Measurements from ENCODE around the gene ALDH3B1. TPM values are rescaled to one million over a fixed set of nuclear protein-coding genes. Genes with fewer than 3 reads are reported as not detected.

The ALDH3B1 gene
- polyA plus RNA-seq, 3 donors = 79.8 to 89.1 (median 86.7) TPM

DNA sequence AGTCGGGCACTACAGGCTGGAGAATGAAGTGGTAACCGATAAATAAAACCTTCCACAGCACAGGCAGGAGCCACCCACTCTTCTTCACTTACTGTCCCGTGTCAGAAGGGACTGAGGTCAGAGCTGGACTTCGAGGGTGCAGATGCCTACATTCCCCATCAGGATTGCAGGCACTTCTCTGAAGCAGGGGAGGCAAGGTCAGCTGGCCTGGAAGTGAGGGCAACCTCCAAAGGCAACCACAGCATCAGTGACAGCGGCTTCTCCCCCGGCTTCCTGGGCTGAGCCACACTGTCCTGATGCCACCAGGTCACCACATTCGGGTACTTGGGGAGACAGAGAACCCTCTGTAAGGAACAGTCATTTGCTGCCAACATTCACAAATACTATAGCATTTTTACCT lies 51.4 kb downstream of the ALDH3B1 start:
- Histone ChIP-seq H3K27me3 (ENCODE audit: control insufficient read depth in 2 of 2, insufficient read depth in 2 of 2, low read length in 2 of 2) (no peaks in the 10 kb centered on the region), H3K4me3 (replicated peaks in 1 of 3; ENCODE audit: low read depth in 2 of 3, low read length in 3 of 3) (no peak overlapping the region), H3K36me3 (replicated peaks in 1 of 2; ENCODE audit: control insufficient read depth in 1 of 2, insufficient read depth in 2 of 2, low read length in 2 of 2) (peaks cover 24 to 81% of the 10 kb centered on the region in 2 donors), H3K9me3 (replicated peaks in 1 of 2; ENCODE audit: control insufficient read depth in 1 of 2, insufficient read depth in 1 of 2, low read length in 2 of 2) (no peaks in the 10 kb centered on the region), H3K9ac (ENCODE audit: insufficient read depth, low read length, poor library complexity, severe bottlenecking) (no peak overlapping the region), H4K20me1 (ENCODE audit: insufficient read depth, low read length) (no peaks in the 10 kb centered on the region), H2AFZ (ENCODE audit: insufficient read depth, low read depth, low read length, poor library complexity, severe bottlenecking) (no peak overlapping the region), H3K4me1 (ENCODE audit: control insufficient read depth in 1 of 2, insufficient read depth in 2 of 2, low read length in 2 of 2) (peaks cover 0 to 10% of the 10 kb centered on the region in 2 donors), H3K4me2 (replicated peaks; ENCODE audit: extremely low read depth, low read length, poor library complexity, severe bottlenecking) (no peak overlapping the region), H3K27ac (ENCODE audit: low read depth in 1 of 2, low read length in 2 of 2) (no peak overlapping the region), H3K79me2 (ENCODE audit: insufficient read depth, low read length) (no peaks in the 10 kb centered on the region)
- Mint-ChIP-seq H3K27me3 (ENCODE audit: low read depth in 3 of 3) (no peaks in the 10 kb centered on the region), H3K27ac (no peak overlapping the region), H3K4me3 (no peak overlapping the region), H3K9me3 (no peaks in the 10 kb centered on the region), H3K4me1 (peaks cover 16% of the 10 kb centered on the region), H3K36me3 (peaks cover 57 to 73% of the 10 kb centered on the region in 2 donors)
- no peak for DNase-seq
- intact Hi-C loops (cut with micrococcal nuclease) = no loop called here
- TF ChIP-seq, protein P1, sequence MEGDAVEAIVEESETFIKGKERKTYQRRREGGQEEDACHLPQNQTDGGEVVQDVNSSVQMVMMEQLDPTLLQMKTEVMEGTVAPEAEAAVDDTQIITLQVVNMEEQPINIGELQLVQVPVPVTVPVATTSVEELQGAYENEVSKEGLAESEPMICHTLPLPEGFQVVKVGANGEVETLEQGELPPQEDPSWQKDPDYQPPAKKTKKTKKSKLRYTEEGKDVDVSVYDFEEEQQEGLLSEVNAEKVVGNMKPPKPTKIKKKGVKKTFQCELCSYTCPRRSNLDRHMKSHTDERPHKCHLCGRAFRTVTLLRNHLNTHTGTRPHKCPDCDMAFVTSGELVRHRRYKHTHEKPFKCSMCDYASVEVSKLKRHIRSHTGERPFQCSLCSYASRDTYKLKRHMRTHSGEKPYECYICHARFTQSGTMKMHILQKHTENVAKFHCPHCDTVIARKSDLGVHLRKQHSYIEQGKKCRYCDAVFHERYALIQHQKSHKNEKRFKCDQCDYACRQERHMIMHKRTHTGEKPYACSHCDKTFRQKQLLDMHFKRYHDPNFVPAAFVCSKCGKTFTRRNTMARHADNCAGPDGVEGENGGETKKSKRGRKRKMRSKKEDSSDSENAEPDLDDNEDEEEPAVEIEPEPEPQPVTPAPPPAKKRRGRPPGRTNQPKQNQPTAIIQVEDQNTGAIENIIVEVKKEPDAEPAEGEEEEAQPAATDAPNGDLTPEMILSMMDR (IDR thresholded peaks at IDR 0.05) = no peak
- WGBS (ENCODE audit: insufficient coverage) = 90% methylated on average over 4 of the region's 7 CpGs

DNA sequence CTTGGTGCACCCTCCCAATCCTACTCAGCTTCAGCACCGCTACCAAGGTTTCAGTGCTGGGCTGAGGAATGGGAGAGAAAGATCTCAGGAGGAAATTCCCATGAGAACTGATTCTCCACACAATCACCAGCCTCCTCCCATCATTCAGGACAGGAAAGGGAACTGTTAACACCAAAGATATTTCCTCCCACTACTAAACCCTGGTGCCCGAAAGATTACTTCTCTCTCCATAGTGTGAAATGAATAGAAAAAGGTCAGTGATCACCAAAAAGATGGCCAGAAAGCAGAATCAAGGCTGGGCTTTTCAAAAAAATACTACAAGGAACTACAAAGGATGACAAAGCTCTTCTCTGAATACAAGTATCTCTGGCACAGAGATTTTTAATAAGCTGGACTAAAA lies 54.8 kb downstream of the ALDH3B1 start:
- Mint-ChIP-seq H3K27ac (peak overlapping the region in 4 of 7 donors; percentile 11 to 68 (median 43)), H3K36me3 (peaks cover 69 to 85% of the 10 kb centered on the region in 2 donors), H3K27me3 (ENCODE audit: low read depth in 3 of 3) (no peaks in the 10 kb centered on the region), H3K9me3 (no peaks in the 10 kb centered on the region), H3K4me3 (no peak overlapping the region), H3K4me1 (peaks cover 16% of the 10 kb centered on the region)
- Histone ChIP-seq H3K79me2 (ENCODE audit: insufficient read depth, low read length) (no peaks in the 10 kb centered on the region), H2AFZ (ENCODE audit: insufficient read depth, low read depth, low read length, poor library complexity, severe bottlenecking) (no peak overlapping the region), H3K9me3 (replicated peaks in 1 of 2; ENCODE audit: control insufficient read depth in 1 of 2, insufficient read depth in 1 of 2, low read length in 2 of 2) (no peaks in the 10 kb centered on the region), H3K4me1 (ENCODE audit: control insufficient read depth in 1 of 2, insufficient read depth in 2 of 2, low read length in 2 of 2) (peaks cover 0 to 10% of the 10 kb centered on the region in 2 donors), H3K36me3 (replicated peaks in 1 of 2; ENCODE audit: control insufficient read depth in 1 of 2, insufficient read depth in 2 of 2, low read length in 2 of 2) (peaks cover 51 to 93% of the 10 kb centered on the region in 2 donors), H3K27ac (ENCODE audit: low read depth in 1 of 2, low read length in 2 of 2) (peak overlapping the region in 1 of 2 donors; percentile 13), H4K20me1 (ENCODE audit: insufficient read depth, low read length) (no peaks in the 10 kb centered on the region), H3K4me3 (replicated peaks in 1 of 3; ENCODE audit: low read depth in 2 of 3, low read length in 3 of 3) (no peak overlapping the region), H3K9ac (ENCODE audit: insufficient read depth, low read length, poor library complexity, severe bottlenecking) (no peak overlapping the region), H3K27me3 (ENCODE audit: control insufficient read depth in 2 of 2, insufficient read depth in 2 of 2, low read length in 2 of 2) (no peaks in the 10 kb centered on the region), H3K4me2 (replicated peaks; ENCODE audit: extremely low read depth, low read length, poor library complexity, severe bottlenecking) (no peak overlapping the region)
- no CpG with 5 or more reads among the region's 2 CpGs for WGBS (ENCODE audit: insufficient coverage)
- TF ChIP-seq, protein P1 (IDR thresholded peaks at IDR 0.05) = no peak
- DNase-seq = no peak
- intact Hi-C loops (cut with micrococcal nuclease) = no loop called here

Measured in CD14-positive monocyte (primary cell).